HepG2 (cell line): ENCODE results near the gene UMOD. TPM values are rescaled to one million over a fixed set of nuclear protein-coding genes. Genes with fewer than 3 reads are reported as not detected.

ENCODE experiments used
- ATAC-seq: fragments of 200-7000 bp; cut with Tn5 transposase; 3 replicates; pipeline ENCODE4 v1.9.1; 2020; ENCODE audit warnings: mild to moderate bottlenecking, moderate library complexity
- BruUV-seq: library from RNA; stranded (reverse); fragments of 400-500 nt; replicated peaks from 2 replicates; lab custom pipeline; 2021; lab: Mats Ljungman, UMichigan
- CTCF ChIA-PET: fragments of 300-600 bp; formaldehyde crosslinking; extraction: SDS; loops from one replicate; lab custom pipeline; 2021; ENCODE audit warnings: low total read pairs, inconsistent platforms, low intra/inter-chr PET ratio; lab: Yijun Ruan, JAX
- POLR2A ChIA-PET: fragments of 350-600 bp; sonication (Branson Sonifier 250); formaldehyde crosslinking; loops from one replicate; lab custom pipeline; 2020; ENCODE audit warnings: antibody characterized with exemption, inconsistent platforms; lab: Yijun Ruan, JAX
- DNase-seq: peaks from one replicate; pipeline ENCODE4 v3.0.0-alpha.2; 2015; ENCODE audit warnings: low spot score
- FAIRE-seq: peaks from 3 replicates; lab custom pipeline; 2011; peaks lifted over from hg19 to GRCh38; lab: Jason Lieb, UNC
- H2AFZ ChIP-seq: one replicate; pipeline ENCODE4 v1.6.1; 2011; ENCODE audit warnings: low read length, inconsistent platforms
- H3K27ac ChIP-seq: fragments of 300-600 bp; 3 replicates; pipeline ENCODE4 v1.8.0; 2011; ENCODE audit warnings: mixed run types, mild to moderate bottlenecking, mixed read lengths, low read length, inconsistent platforms; ENCODE audit not compliant: insufficient read depth; ENCODE audit errors: extremely low read length
- H3K27me3 ChIP-seq, 2 experiments: fragments of 200-600 bp in 1 of 2; 2 replicates in 1 of 2; 3 replicates in 1 of 2; pipeline versions ENCODE4 v1.6.0 to v1.8.0; 2011; ENCODE audit warnings: low read length in 2 of 2, mild to moderate bottlenecking in 2 of 2, moderate library complexity in 2 of 2, inconsistent platforms in 1 of 2; ENCODE audit not compliant: insufficient read depth in 2 of 2, control insufficient read depth in 1 of 2
- H3K36me3 ChIP-seq, 2 experiments: fragments of 200-600 bp in 1 of 2; replicated peaks in 1 of 2; 2 replicates in 1 of 2; 3 replicates in 1 of 2; pipeline versions ENCODE4 v1.5.1 to v1.8.0; 2011; ENCODE audit warnings: low read length in 2 of 2, inconsistent platforms in 1 of 2; ENCODE audit not compliant: insufficient read depth in 2 of 2, control insufficient read depth in 1 of 2
- H3K4me1 ChIP-seq: 2 replicates; pipeline ENCODE4 v1.5.1; 2012; ENCODE audit warnings: low read length, inconsistent platforms; ENCODE audit not compliant: insufficient read depth
- H3K4me2 ChIP-seq: 2 replicates; pipeline ENCODE4 v1.6.0; 2011; ENCODE audit warnings: low read depth, low read length, inconsistent platforms
- H3K4me3 ChIP-seq, 3 experiments: fragments of 200-600 bp in 1 of 3; sonication (generic), shearing (Covaris generic) in 1 of 3; replicated peaks in 1 of 3; 2 replicates each; pipeline ENCODE4 v1.5.1; 2011 to 2016; ENCODE audit warnings: low read length in 3 of 3, inconsistent platforms in 2 of 3, low read depth in 2 of 3, mild to moderate bottlenecking in 2 of 3, control low read depth in 1 of 3, mixed read lengths in 1 of 3; ENCODE audit not compliant: insufficient read depth in 1 of 3
- H3K79me2 ChIP-seq: one replicate; pipeline ENCODE4 v1.6.1; 2011; ENCODE audit warnings: low read length, inconsistent platforms; ENCODE audit not compliant: insufficient read depth
- H3K9ac ChIP-seq: 2 replicates; pipeline ENCODE4 v1.6.0; 2011; ENCODE audit warnings: mild to moderate bottlenecking, low read depth, low read length, inconsistent platforms; ENCODE audit not compliant: insufficient read depth
- H3K9me3 ChIP-seq: 2 replicates; pipeline ENCODE4 v1.5.1; 2012; ENCODE audit warnings: mild to moderate bottlenecking, low read length
- H4K20me1 ChIP-seq: 2 replicates; pipeline ENCODE4 v1.6.0; 2011; ENCODE audit warnings: inconsistent platforms, mild to moderate bottlenecking, low read length, moderate library complexity; ENCODE audit not compliant: insufficient read depth
- ATAD3A ChIP-seq: sonication (generic); formaldehyde crosslinking; IDR thresholded peaks from 2 replicates; pipeline ENCODE4 v1.4.0; 2020; ENCODE audit warnings: missing genetic modification reagents
- GPN1 ChIP-seq: sonication (generic); formaldehyde crosslinking; IDR thresholded peaks from 2 replicates; pipeline ENCODE4 v1.5.1; 2020; ENCODE audit warnings: missing genetic modification reagents, borderline replicate concordance
- KLF6 ChIP-seq: IDR thresholded peaks from 2 replicates; pipeline ENCODE4 v1.8.0; 2016; ENCODE audit warnings: missing biosample characterization, missing genetic modification reagents
- MXI1 ChIP-seq: IDR thresholded peaks from 3 replicates; pipeline ENCODE4 v1.6.1; 2012; ENCODE audit warnings: low read depth, low read length, inconsistent platforms, borderline replicate concordance
- REL ChIP-seq: sonication (generic); formaldehyde crosslinking; conservative IDR thresholded peaks from 2 replicates; pipeline ENCODE4 v1.8.0; 2022; ENCODE audit warnings: mild to moderate bottlenecking, missing genetic modification reagents, moderate library complexity
- SP4 ChIP-seq: sonication (generic); formaldehyde crosslinking; IDR thresholded peaks from 2 replicates; pipeline ENCODE4 v1.8.1; 2023; ENCODE audit warnings: mild to moderate bottlenecking, missing genetic modification reagents
- SP5 ChIP-seq: IDR thresholded peaks from 2 replicates; pipeline ENCODE4 v1.6.1; 2016; ENCODE audit warnings: low read depth, borderline replicate concordance
- SYNCRIP ChIP-seq: fragments of 200-400 bp; formaldehyde crosslinking; IDR thresholded peaks from 2 replicates; pipeline ENCODE4 v1.6.1; 2018; ENCODE audit warnings: mild to moderate bottlenecking, low read depth, low read length; ENCODE audit not compliant: insufficient read depth
- ZFP36L2 ChIP-seq: sonication (generic); formaldehyde crosslinking; IDR thresholded peaks from 2 replicates; pipeline ENCODE4 v1.4.0; 2020; ENCODE audit warnings: missing genetic modification reagents
- ZNF383 ChIP-seq: sonication (generic); formaldehyde crosslinking; IDR thresholded peaks from 2 replicates; pipeline ENCODE4 v1.4.0; 2020; ENCODE audit warnings: missing genetic modification reagents, mild to moderate bottlenecking, borderline replicate concordance
- ZNF782 ChIP-seq: sonication (generic); formaldehyde crosslinking; IDR thresholded peaks from 2 replicates; pipeline ENCODE4 v1.4.0; 2020; ENCODE audit warnings: missing genetic modification reagents, mild to moderate bottlenecking, borderline replicate concordance
- ZNF790 ChIP-seq: sonication (generic); formaldehyde crosslinking; IDR thresholded peaks from 2 replicates; pipeline ENCODE4 v1.8.0; 2022; ENCODE audit warnings: missing genetic modification reagents, mild to moderate bottlenecking, borderline replicate concordance
- ZSCAN20 ChIP-seq: sonication (generic); formaldehyde crosslinking; IDR thresholded peaks from 2 replicates; pipeline ENCODE4 v1.4.0; 2020; ENCODE audit warnings: missing genetic modification reagents, mild to moderate bottlenecking, borderline replicate concordance
- ZSCAN21 ChIP-seq: sonication (generic); formaldehyde crosslinking; IDR thresholded peaks from 2 replicates; pipeline ENCODE4 v1.8.0; 2022; ENCODE audit warnings: mild to moderate bottlenecking, missing genetic modification reagents, moderate library complexity, borderline replicate concordance
- ZSCAN25 ChIP-seq: sonication (generic); formaldehyde crosslinking; IDR thresholded peaks from 2 replicates; pipeline ENCODE4 v1.8.0; 2022; ENCODE audit warnings: mild to moderate bottlenecking, missing genetic modification reagents
- WGBS: methylation state at CpG from one replicate; pipeline ENCODE4 v1.1.6; 2017; ENCODE audit warnings: low lambda C conversion rate; 5-methylcytosine and 5-hydroxymethylcytosine counted together
- in situ Hi-C: cut with HindIII; loops from 2 replicates; pipeline ENCODE4 v1.10.0; 2017; ENCODE audit warnings: low pct_unique_long_range_greater_than_20kb; ENCODE audit not compliant: extremely low pct_ligation_motif_present
- intact Hi-C: fragments of 100-400 bp; cut with micrococcal nuclease; formaldehyde crosslinking; loops from one replicate; pipeline ENCODE4 v1.10.0; 2022; ENCODE audit not compliant: unreplicated experiment
- polyA plus RNA-seq, 8 experiments: library from polyadenylated mRNA; depleted of rRNA in 3 of 8; stranded (reverse) in 7 of 8; unstranded in 1 of 8; fragments of >200 nt; fragmentation: Illumina TruSeq in 4 of 8; extraction: Trizol in 4 of 8; gene quantifications; 2 replicates each; pipeline versions ENCODE4 v1.2.1 to v1.2.3, GENCODE V29; 2011 to 2016; ENCODE audit warnings: low read depth in 4 of 8, missing spikeins in 1 of 8, mixed read lengths in 1 of 8; ENCODE audit not compliant: insufficient read depth in 1 of 8
- total RNA-seq, 5 experiments: library from RNA; depleted of rRNA; stranded (reverse); fragments of >200 nt; fragmentation: Illumina TruSeq; extraction: Trizol; gene quantifications; 2 replicates each; pipeline ENCODE4 v1.2.3, GENCODE V29; 2016; ENCODE audit warnings: low read depth in 1 of 5
- TF ChIP-seq, protein P1 (sequence below): sonication (generic); formaldehyde crosslinking; IDR thresholded peaks from 2 replicates; pipeline ENCODE4 v1.4.0; 2020; ENCODE audit warnings: mild to moderate bottlenecking, missing genetic modification reagents
- TF ChIP-seq, protein P2 (sequence below): sonication (generic); formaldehyde crosslinking; IDR thresholded peaks from 2 replicates; pipeline ENCODE4 v1.5.1; 2020; ENCODE audit warnings: missing genetic modification reagents, mild to moderate bottlenecking, borderline replicate concordance
- TF ChIP-seq, protein P3 (sequence below): sonication (generic); formaldehyde crosslinking; IDR thresholded peaks from 2 replicates; pipeline ENCODE4 v1.5.1; 2020; ENCODE audit warnings: mild to moderate bottlenecking, moderate library complexity, missing genetic modification reagents
- TF ChIP-seq, protein P4 (sequence below): sonication (generic); formaldehyde crosslinking; conservative IDR thresholded peaks from 2 replicates; pipeline ENCODE4 v1.4.0; 2020; ENCODE audit warnings: missing genetic modification reagents
- TF ChIP-seq, protein P5 (sequence below): sonication (generic); formaldehyde crosslinking; IDR thresholded peaks from 2 replicates; pipeline ENCODE4 v1.8.1; 2023; ENCODE audit warnings: missing genetic modification reagents, inconsistent platforms, borderline replicate concordance

UMOD gene
- total and polyA plus RNA-seq, 2 of the 13 experiments (the other 11 are each of a cell fraction or from before 2014, with no cell fraction given), result not detected

DNA sequence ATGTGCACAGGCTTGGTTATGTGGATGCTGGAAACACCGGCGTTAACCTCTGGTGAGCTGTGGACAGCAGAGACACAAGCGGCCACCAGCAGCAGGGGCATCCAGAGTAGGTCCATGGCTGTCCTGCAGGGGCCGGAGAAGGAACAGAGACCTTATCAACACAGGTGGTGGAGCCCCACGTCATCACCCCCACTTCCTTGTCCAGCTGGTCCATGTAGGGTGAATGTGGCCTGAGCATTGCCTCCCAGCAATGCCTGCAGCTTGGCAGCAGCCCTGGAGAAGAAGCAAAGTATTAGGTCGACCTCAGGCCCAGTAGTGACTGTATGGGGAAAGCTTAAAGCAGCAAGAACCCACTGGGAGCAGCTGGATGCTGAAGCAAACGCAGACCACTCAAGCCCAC, 46.7 kb upstream of the UMOD start:
- 35% methylated on average over 7 of the region's 7 CpGs for WGBS
- H3K4me3 ChIP-seq, result no peak overlapping the region
- no peak overlapping the region for H3K27ac ChIP-seq
- CTCF ChIA-PET, result no interaction called here
- no TSS peak for BruUV-seq
- H4K20me1 ChIP-seq, result no peaks in the 10 kb centered on the region
- peaks cover 80% of the 10 kb centered on the region for H3K4me1 ChIP-seq
- no peaks in the 10 kb centered on the region for H3K36me3 ChIP-seq
- no peaks in the 10 kb centered on the region for H3K79me2 ChIP-seq
- in situ Hi-C loops (loop anchor here (25.0 kb wide), 1 partner anchor 812 kb away; no protein-coding TSS in a partner anchor), intact Hi-C loops (no loop called here)
- peak; percentile 19; the same call in 2 of the 3 replicates for ATAC-seq
- POLR2A ChIA-PET, result interaction anchor here (1.5 kb wide), 1 partner anchor 13 kb away, joined by 6 read pairs; no protein-coding TSS in a partner anchor
- H3K27me3 ChIP-seq, result 0 out of 5 replicates have a peak, but pooled peaks cover 0 to 2% of the 10 kb centered on the region in 2 experiments
- DNase-seq, result no peak
- no peak overlapping the region for H3K9ac ChIP-seq
- no peak for FAIRE-seq
- peak overlapping the region; percentile 6 for H2AFZ ChIP-seq
- H3K4me2 ChIP-seq, result no peak overlapping the region
- H3K9me3 ChIP-seq, result no peaks in the 10 kb centered on the region
- TF ChIP-seq ZNF383 (CRISPR knock-in tag), result no peak
- TF ChIP-seq, protein P1, sequence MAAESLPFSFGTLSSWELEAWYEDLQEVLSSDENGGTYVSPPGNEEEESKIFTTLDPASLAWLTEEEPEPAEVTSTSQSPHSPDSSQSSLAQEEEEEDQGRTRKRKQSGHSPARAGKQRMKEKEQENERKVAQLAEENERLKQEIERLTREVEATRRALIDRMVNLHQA (CRISPR knock-in tag), result no peak
- TF ChIP-seq SP5 (CRISPR knock-in tag), result no peak
- no peak for TF ChIP-seq ATAD3A (CRISPR knock-in tag)
- TF ChIP-seq, protein P2, sequence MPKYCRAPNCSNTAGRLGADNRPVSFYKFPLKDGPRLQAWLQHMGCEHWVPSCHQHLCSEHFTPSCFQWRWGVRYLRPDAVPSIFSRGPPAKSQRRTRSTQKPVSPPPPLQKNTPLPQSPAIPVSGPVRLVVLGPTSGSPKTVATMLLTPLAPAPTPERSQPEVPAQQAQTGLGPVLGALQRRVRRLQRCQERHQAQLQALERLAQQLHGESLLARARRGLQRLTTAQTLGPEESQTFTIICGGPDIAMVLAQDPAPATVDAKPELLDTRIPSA, result no peak
- no peak for TF ChIP-seq ZNF782 (CRISPR knock-in tag)
- TF ChIP-seq, protein P3, sequence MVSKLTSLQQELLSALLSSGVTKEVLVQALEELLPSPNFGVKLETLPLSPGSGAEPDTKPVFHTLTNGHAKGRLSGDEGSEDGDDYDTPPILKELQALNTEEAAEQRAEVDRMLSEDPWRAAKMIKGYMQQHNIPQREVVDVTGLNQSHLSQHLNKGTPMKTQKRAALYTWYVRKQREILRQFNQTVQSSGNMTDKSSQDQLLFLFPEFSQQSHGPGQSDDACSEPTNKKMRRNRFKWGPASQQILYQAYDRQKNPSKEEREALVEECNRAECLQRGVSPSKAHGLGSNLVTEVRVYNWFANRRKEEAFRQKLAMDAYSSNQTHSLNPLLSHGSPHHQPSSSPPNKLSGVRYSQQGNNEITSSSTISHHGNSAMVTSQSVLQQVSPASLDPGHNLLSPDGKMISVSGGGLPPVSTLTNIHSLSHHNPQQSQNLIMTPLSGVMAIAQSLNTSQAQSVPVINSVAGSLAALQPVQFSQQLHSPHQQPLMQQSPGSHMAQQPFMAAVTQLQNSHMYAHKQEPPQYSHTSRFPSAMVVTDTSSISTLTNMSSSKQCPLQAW, result no peak
- no peak for TF ChIP-seq GPN1 (CRISPR knock-in tag)
- TF ChIP-seq ZSCAN21 (CRISPR knock-in tag), result no peak
- TF ChIP-seq ZFP36L2 (CRISPR knock-in tag), result no peak
- no peak for TF ChIP-seq REL (CRISPR knock-in tag)
- no peak for TF ChIP-seq ZNF790 (CRISPR knock-in tag)
- TF ChIP-seq, protein P4, sequence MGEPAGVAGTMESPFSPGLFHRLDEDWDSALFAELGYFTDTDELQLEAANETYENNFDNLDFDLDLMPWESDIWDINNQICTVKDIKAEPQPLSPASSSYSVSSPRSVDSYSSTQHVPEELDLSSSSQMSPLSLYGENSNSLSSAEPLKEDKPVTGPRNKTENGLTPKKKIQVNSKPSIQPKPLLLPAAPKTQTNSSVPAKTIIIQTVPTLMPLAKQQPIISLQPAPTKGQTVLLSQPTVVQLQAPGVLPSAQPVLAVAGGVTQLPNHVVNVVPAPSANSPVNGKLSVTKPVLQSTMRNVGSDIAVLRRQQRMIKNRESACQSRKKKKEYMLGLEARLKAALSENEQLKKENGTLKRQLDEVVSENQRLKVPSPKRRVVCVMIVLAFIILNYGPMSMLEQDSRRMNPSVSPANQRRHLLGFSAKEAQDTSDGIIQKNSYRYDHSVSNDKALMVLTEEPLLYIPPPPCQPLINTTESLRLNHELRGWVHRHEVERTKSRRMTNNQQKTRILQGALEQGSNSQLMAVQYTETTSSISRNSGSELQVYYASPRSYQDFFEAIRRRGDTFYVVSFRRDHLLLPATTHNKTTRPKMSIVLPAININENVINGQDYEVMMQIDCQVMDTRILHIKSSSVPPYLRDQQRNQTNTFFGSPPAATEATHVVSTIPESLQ, result no peak
- TF ChIP-seq SYNCRIP, result no peak
- no peak for TF ChIP-seq ZSCAN20 (CRISPR knock-in tag)
- TF ChIP-seq ZSCAN25, result no peak
- TF ChIP-seq, protein P5, sequence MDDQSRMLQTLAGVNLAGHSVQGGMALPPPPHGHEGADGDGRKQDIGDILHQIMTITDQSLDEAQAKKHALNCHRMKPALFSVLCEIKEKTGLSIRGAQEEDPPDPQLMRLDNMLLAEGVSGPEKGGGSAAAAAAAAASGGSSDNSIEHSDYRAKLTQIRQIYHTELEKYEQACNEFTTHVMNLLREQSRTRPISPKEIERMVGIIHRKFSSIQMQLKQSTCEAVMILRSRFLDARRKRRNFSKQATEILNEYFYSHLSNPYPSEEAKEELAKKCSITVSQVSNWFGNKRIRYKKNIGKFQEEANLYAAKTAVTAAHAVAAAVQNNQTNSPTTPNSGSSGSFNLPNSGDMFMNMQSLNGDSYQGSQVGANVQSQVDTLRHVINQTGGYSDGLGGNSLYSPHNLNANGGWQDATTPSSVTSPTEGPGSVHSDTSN, result no peak
- no peak for TF ChIP-seq KLF6
- 0 out of 2 replicates have a peak, but pooled peaks have one; percentile 30 for TF ChIP-seq SP4 (CRISPR knock-in tag)
- no peak for TF ChIP-seq MXI1
